HL-60/S4 treated with phorbol 12-myristate 13-acetate at 8.2 ng/mL for 4 days and 3 days (cell line): ENCODE results near the gene KNCN.

ENCODE experiments used
- in situ Hi-C: fragments of 300-500 bp; cut with MboI; formaldehyde crosslinking; loops from 2 replicates; pipeline ENCODE4 v1.15.0; 2022; ENCODE audit warnings: low sequenced_read_pairs

Gene KNCN

GRCh38 chr1:46546210-46546609 is 5.2 kb downstream of the KNCN start:
- in situ Hi-C loops, result loop anchor here (25.0 kb wide), 1 partner anchor 134 kb away; no protein-coding TSS in a partner anchor

GRCh38 chr1:46545784-46546183 is 5.7 kb downstream of the KNCN start:
- in situ Hi-C loops, result loop anchor here (25.0 kb wide), 1 partner anchor 133 kb away; no protein-coding TSS in a partner anchor

DNA sequence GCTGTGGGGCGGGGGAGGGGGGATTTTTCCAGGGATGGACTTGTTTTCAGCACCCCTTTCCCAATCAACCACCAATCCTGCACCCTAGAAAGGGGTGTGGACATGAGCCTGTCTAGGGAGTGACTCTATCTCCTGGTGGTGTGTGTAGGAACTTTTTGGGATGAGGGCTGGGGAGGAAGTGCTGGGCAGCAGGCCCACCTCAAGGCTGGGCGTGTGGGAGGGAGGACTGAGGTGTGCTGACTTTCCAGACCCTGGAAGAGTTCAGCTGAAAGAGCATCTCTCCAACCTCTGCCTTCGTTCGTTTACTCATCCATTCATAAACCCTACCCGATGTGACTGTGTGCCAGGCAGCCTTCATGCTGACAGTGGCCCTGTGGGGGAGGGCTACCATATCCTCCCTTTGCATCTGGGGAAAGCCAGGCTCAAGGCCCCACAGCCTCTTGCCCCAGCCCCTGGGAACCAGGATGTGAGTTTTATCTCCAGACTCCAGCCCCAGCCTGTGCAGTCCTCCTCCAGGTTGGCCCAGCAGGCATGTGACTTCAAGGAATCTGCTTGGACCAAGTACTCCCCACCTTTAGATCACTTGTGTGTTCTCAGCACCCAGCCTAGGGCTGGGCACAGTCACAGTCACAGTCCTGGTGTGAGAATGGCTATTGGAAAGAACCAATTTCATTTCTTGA is 6.7 kb downstream of the KNCN start:
- in situ Hi-C loops, result loop anchor here (25.0 kb wide), 1 partner anchor 132 kb away; no protein-coding TSS in a partner anchor

GRCh38 chr1:46543761-46544560 is 7.5 kb downstream of the KNCN start:
- in situ Hi-C loops, result loop anchor here (25.0 kb wide), 1 partner anchor 132 kb away; no protein-coding TSS in a partner anchor

- in situ Hi-C loops, result loop anchor here (25.0 kb wide), 1 partner anchor 131 kb away; no protein-coding TSS in a partner anchor
Measured at GRCh38 chr1:46543382-46543760, 8.1 kb downstream of the KNCN start.

- in situ Hi-C loops, result loop anchor here (25.0 kb wide), 1 partner anchor 128 kb away; no protein-coding TSS in a partner anchor
Measured at GRCh38 chr1:46539972-46540371, 11.5 kb downstream of the KNCN start.

DNA sequence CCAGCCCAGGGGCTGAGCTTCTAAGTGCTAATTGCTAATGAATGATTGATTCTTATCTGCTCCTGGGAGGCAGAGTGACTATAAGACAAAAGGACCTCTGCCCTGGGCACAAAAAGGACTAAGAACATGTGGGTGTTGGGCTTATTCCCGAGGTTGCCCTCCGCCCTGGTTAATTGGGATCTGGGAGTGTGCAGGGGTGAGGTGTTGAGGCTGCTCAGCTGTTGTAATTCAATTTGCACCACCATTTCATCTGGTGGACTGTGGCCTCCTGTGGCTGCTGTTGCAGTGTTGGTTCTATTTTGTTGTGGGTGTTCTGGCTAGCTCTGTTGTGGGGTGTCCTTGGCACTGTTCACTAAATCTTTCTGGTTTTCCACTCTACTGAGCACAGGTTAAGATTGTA is 13.3 kb downstream of the KNCN start:
- in situ Hi-C loops, result loop anchor here (25.0 kb wide), 1 partner anchor 126 kb away; no protein-coding TSS in a partner anchor

DNA sequence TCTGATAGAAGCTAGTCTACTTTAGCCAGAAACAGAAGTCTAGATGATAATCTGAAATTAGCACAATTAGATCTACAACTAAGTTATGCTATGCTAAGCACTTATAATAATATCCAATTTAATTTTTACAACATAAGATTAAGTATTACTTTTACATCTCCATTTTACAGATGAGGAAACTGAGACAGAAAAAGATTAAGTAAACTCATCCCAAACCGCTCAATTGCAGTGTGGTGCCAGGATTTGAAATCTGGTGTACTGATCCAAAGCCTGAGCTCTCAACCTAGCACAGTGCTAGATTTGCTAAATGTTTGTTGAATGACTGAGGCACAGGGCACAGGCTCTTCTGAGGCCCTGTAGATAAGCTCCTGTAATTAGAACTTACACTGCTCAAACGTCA is 13.8 kb downstream of the KNCN start:
- in situ Hi-C loops, result loop anchor here (25.0 kb wide), 1 partner anchor 125 kb away; no protein-coding TSS in a partner anchor

DNA sequence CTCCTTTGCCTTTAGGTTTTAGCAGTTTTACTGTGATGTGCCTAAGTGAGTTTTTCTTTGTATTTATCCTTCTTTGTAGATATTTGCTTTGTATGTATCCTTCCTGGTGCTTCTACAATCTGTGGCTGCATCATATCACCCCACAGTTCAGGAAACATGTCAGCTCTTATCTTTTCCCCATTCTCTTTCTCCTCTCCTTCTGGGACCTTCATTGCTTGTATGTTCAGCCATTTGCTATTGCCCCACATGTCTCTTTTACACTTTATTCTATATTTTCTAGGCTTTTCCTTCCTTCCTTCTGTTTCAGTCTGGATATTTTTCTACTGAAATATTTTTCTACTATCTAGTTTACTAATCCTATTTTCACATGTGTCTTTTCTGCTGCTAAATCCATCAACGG is 14.9 kb downstream of the KNCN start:
- in situ Hi-C loops, result loop anchor here (25.0 kb wide), 1 partner anchor 124 kb away; no protein-coding TSS in a partner anchor

GRCh38 chr1:46535063-46535462 is 16.4 kb downstream of the KNCN start:
- in situ Hi-C loops, result loop anchor here (25.0 kb wide), 1 partner anchor 123 kb away; no protein-coding TSS in a partner anchor

DNA sequence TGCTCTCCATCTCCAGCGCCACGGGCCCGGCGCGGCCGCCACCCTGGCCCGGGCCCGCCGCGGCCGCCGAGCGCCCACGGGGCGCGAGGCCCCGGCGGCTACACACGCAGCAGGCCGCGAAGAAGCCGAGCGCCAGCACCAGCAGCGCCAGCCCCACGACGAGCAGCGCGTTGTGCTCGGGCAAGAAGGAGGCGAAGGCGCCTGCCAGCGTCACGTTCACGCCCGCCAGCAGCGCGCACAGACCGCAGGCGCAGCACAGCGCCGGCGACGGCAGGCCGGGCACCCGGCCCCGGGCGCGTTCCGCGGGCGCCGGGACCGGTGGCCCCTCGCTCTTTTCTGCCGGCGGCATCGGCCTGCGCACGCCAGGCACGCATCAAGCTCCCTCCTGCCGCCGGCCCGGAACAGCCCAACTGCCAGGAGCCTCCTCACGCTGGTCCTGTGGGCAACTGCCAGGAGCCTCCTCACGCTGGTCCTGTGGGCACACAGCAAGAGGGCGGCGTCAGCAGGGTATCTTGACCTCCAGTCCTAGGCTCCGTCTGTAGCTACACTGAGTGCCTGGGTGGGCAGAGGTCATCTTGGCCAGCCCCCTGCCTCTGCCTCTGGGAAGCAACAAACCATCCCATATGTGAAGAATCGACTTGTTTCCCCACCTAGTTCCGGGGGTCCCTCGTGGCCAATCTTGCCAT is 18.1 kb downstream of the KNCN start:
- in situ Hi-C loops, result loop anchor here (25.0 kb wide), 1 partner anchor 121 kb away; no protein-coding TSS in a partner anchor

GRCh38 chr1:46532498-46533178 is 18.8 kb downstream of the KNCN start:
- in situ Hi-C loops, result loop anchor here (25.0 kb wide), 1 partner anchor 120 kb away; no protein-coding TSS in a partner anchor

GRCh38 chr1:46532095-46532494 is 19.4 kb downstream of the KNCN start:
- in situ Hi-C loops, result loop anchor here (25.0 kb wide), 1 partner anchor 120 kb away; no protein-coding TSS in a partner anchor

- in situ Hi-C loops, result loop anchor here (25.0 kb wide), 1 partner anchor 119 kb away; no protein-coding TSS in a partner anchor
Measured at GRCh38 chr1:46530791-46531409, 20.5 kb downstream of the KNCN start.

DNA sequence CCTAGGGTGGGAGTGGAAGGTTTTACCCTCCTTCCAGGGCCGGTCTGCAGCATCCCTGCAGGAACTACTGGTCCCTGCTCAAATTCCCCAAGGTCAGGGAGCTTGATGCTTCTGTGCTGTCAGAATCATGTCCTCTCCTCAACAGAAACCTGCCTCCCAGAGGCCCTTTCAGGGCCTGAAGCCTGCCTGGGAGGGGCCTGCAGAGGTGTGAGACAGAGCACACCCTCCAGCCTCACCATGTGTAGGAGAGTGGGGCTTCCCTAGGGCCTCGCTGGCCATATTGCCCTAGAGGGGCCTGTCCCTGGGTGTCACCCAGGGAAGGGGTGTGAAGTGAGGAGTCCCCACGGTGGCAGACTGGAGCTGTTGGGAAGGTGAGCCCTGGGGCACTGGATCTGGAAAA is 21.1 kb downstream of the KNCN start:
- in situ Hi-C loops, result loop anchor here (25.0 kb wide), 1 partner anchor 118 kb away; no protein-coding TSS in a partner anchor

- in situ Hi-C loops, result loop anchor here (25.0 kb wide), 1 partner anchor 117 kb away; no protein-coding TSS in a partner anchor
Measured at GRCh38 chr1:46529031-46529630, 22.3 kb downstream of the KNCN start.

GRCh38 chr1:46528297-46528955 is 23.0 kb downstream of the KNCN start:
- in situ Hi-C loops, result loop anchor here (25.0 kb wide), 1 partner anchor 116 kb away; no protein-coding TSS in a partner anchor
